K562 (cell line): ENCODE results near the gene PPT2. TPM values are rescaled to one million over a fixed set of nuclear protein-coding genes. Genes with fewer than 3 reads are reported as not detected.

Experiments
- BCOR ChIP-seq: fragments of 450-650 bp; IDR thresholded peaks from 2 replicates; pipeline ENCODE4 v1.6.1; 2016
- CHD4 ChIP-seq: fragments of 200-600 bp; sonication (generic); IDR thresholded peaks from 3 replicates; pipeline ENCODE4 v1.6.1; 2012; ENCODE audit warnings: low read depth, mild to moderate bottlenecking, mixed read lengths, low read length, inconsistent platforms; ENCODE audit not compliant: insufficient read depth, insufficient replicate concordance, poor library complexity, severe bottlenecking
- DLX4 ChIP-seq: fragments of 250-450 bp; sonication (Bioruptor Pico); IDR thresholded peaks from 2 replicates; pipeline ENCODE4 v1.6.1; 2021; ENCODE audit warnings: mild to moderate bottlenecking
- EP400 ChIP-seq: fragments of 450-650 bp; IDR thresholded peaks from 2 replicates; pipeline ENCODE4 v1.6.1; 2017; ENCODE audit warnings: antibody characterized with exemption, mild to moderate bottlenecking, moderate library complexity
- ETV6 ChIP-seq, 3 experiments: fragments of 150-350 bp in 1 of 3; sonication (generic) in 1 of 3; formaldehyde crosslinking in 1 of 3; IDR thresholded peaks; 2 replicates each; pipeline versions ENCODE4 v1.6.1 to v1.8.0; 2014 to 2022; ENCODE audit warnings: borderline replicate concordance in 2 of 3, low read depth in 2 of 3, antibody characterized with exemption in 1 of 3, low read length in 1 of 3, mild to moderate bottlenecking in 1 of 3, missing genetic modification reagents in 1 of 3
- ILF3 ChIP-seq: fragments of 450-650 bp; IDR thresholded peaks from 2 replicates; pipeline ENCODE4 v1.6.1; 2018; ENCODE audit warnings: antibody characterized with exemption, mild to moderate bottlenecking, moderate library complexity, borderline replicate concordance
- MCM5 ChIP-seq: fragments of 450-650 bp; IDR thresholded peaks from 2 replicates; pipeline ENCODE4 v1.6.1; 2016; ENCODE audit warnings: low read depth
- PBX2 ChIP-seq, 2 experiments: IDR thresholded peaks in 1 of 2; conservative IDR thresholded peaks in 1 of 2; 2 replicates each; pipeline ENCODE4 v1.6.1; 2016; ENCODE audit warnings: low read depth in 2 of 2, mild to moderate bottlenecking in 1 of 2, missing compliant biosample characterization in 1 of 2, missing genetic modification characterization in 1 of 2, moderate library complexity in 1 of 2
- SPI1 ChIP-seq: IDR thresholded peaks from 2 replicates; pipeline ENCODE4 v1.6.1; 2011; ENCODE audit warnings: low read depth, low read length, control low read depth, borderline replicate concordance
- TEAD1 ChIP-seq, 2 experiments: fragments of 450-650 bp in 1 of 2; sonication (generic) in 1 of 2; formaldehyde crosslinking; IDR thresholded peaks; 2 replicates each; pipeline versions ENCODE4 v1.4.0 to v1.8.0; 2020 to 2022; ENCODE audit warnings: mild to moderate bottlenecking in 2 of 2, missing genetic modification reagents in 1 of 2
- ZNF609 ChIP-seq: sonication (generic); formaldehyde crosslinking; IDR thresholded peaks from 2 replicates; pipeline ENCODE4 v1.8.1; 2023; ENCODE audit warnings: missing genetic modification reagents, mild to moderate bottlenecking, borderline replicate concordance
- ZNF830 ChIP-seq: fragments of 250-450 bp; sonication (Bioruptor Pico); IDR thresholded peaks from 2 replicates; pipeline ENCODE4 v1.5.0; 2021; ENCODE audit warnings: mild to moderate bottlenecking
- ZSCAN29 ChIP-seq: fragments of 450-650 bp; IDR thresholded peaks from 2 replicates; pipeline ENCODE4 v1.6.1; 2017
- polyA plus RNA-seq, 8 experiments: library from polyadenylated mRNA; depleted of rRNA in 4 of 8; stranded (reverse) in 5 of 8; unstranded in 3 of 8; fragments of >200 nt; fragmentation: Nextera tagmentation in 2 of 8; fragmentation: Illumina TruSeq in 1 of 8; extraction: Ambion mirVana in 2 of 8; extraction: Trizol in 1 of 8; gene quantifications; 2 replicates each; pipeline versions ENCODE4 v1.2.1 to v1.2.3, GENCODE V29; 2011 to 2014; ENCODE audit warnings: inconsistent platforms in 1 of 8, missing spikeins in 1 of 8
- total RNA-seq, 7 experiments: library from RNA; depleted of rRNA in 6 of 7; stranded (reverse); fragments of >200 nt in 6 of 7; fragmentation: Illumina TruSeq in 2 of 7; extraction: Trizol in 2 of 7; gene quantifications; 2 replicates each; pipeline versions ENCODE4 v1.2.1 to v1.2.3, GENCODE V29; 2011 to 2021; ENCODE audit warnings: low replicate concordance in 1 of 7
- TF ChIP-seq, protein P1 (sequence below): fragments of 250-450 bp; sonication (Bioruptor Pico); IDR thresholded peaks from 2 replicates; pipeline ENCODE4 v1.4.0; 2020; ENCODE audit warnings: mild to moderate bottlenecking, moderate library complexity, borderline replicate concordance

PPT2 gene
- total and polyA plus RNA-seq, 9 of the 15 experiments (the other 6 are each of a cell fraction or from before 2014, with no cell fraction given), result 27.4 to 98.8 (median 69.9) TPM

- TF ChIP-seq ETV6 (IDR thresholded peaks at IDR 0.05; ENCODE audit: borderline replicate concordance in 1 of 2, low read depth in 2 of 2, low read length in 1 of 2) (no peak), ETV6 (CRISPR knock-in tag; IDR thresholded peaks at IDR 0.05; ENCODE audit: borderline replicate concordance) (no peak), BCOR (peak; percentile 32; the same call in 1 of the 2 replicates), PBX2 (CRISPR knock-in tag; IDR thresholded peaks at IDR 0.05; ENCODE audit: low read depth) (no peak), PBX2 (tag; conservative IDR thresholded peaks at IDR 0.05; ENCODE audit: low read depth) (no peak), ILF3 (no peak), CHD4 (no peak), SPI1 (no peak), ZNF609 (CRISPR knock-in tag) (no peak), EP400 (peak; percentile 82), ZSCAN29 (peak; percentile 54; the same call in 1 of the 2 replicates), TEAD1 (CRISPR knock-in tag; IDR thresholded peaks at IDR 0.05) (peak in 1 of 2 experiments; percentile 62; a peak in 2 of 4 replicates), MCM5 (no peak), DLX4 (CRISPR knock-in tag) (no peak), ZNF830 (CRISPR knock-in tag) (no peak)
- TF ChIP-seq, protein P1, sequence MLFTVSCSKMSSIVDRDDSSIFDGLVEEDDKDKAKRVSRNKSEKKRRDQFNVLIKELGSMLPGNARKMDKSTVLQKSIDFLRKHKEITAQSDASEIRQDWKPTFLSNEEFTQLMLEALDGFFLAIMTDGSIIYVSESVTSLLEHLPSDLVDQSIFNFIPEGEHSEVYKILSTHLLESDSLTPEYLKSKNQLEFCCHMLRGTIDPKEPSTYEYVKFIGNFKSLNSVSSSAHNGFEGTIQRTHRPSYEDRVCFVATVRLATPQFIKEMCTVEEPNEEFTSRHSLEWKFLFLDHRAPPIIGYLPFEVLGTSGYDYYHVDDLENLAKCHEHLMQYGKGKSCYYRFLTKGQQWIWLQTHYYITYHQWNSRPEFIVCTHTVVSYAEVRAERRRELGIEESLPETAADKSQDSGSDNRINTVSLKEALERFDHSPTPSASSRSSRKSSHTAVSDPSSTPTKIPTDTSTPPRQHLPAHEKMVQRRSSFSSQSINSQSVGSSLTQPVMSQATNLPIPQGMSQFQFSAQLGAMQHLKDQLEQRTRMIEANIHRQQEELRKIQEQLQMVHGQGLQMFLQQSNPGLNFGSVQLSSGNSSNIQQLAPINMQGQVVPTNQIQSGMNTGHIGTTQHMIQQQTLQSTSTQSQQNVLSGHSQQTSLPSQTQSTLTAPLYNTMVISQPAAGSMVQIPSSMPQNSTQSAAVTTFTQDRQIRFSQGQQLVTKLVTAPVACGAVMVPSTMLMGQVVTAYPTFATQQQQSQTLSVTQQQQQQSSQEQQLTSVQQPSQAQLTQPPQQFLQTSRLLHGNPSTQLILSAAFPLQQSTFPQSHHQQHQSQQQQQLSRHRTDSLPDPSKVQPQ, result no peak
Measured at GRCh38 chr6:32154514-32155161, 697 bp downstream of the PPT2 start (continued).
